K562 (cell line): ENCODE results near the gene MICOS13. TPM values are rescaled to one million over a fixed set of nuclear protein-coding genes. Genes with fewer than 3 reads are reported as not detected.

Source experiments
- ATAC-seq: fragments of 200-7000 bp; cut with Tn5 transposase; 3 replicates; pipeline ENCODE4 v1.9.1; 2020; ENCODE audit warnings: moderate library complexity
- BruUV-seq: library from RNA; stranded (reverse); fragments of 400-500 nt; replicated peaks from 2 replicates; lab custom pipeline; 2021; lab: Mats Ljungman, UMichigan
- CTCF ChIA-PET: fragments of 300-600 bp; formaldehyde crosslinking; extraction: SDS; loops from one replicate; lab custom pipeline; 2021; ENCODE audit warnings: low intra/inter-chr PET ratio; lab: Yijun Ruan, JAX
- POLR2A ChIA-PET: fragments of 300-600, 350-650 bp; sonication (Branson Sonifier 250); formaldehyde crosslinking; extraction: SDS; loops from one replicate; lab custom pipeline; 2021; ENCODE audit warnings: antibody characterized with exemption, inconsistent platforms; lab: Yijun Ruan, JAX
- DNase-seq, 4 experiments: peaks; one replicate each; pipeline versions ENCODE4 v3.0.0 to v3.0.0-alpha.2; 2011 to 2018; ENCODE audit warnings: low spot score in 3 of 4, mixed read lengths in 3 of 4; ENCODE audit errors: extremely low read depth in 1 of 4
- FAIRE-seq: peaks from 2 replicates; lab custom pipeline; 2011; peaks lifted over from hg19 to GRCh38; lab: Jason Lieb, UNC
- H2AFZ ChIP-seq: 2 replicates; pipeline ENCODE4 v1.6.0; 2011; ENCODE audit warnings: low read depth, low read length, control low read depth, inconsistent platforms
- H3K27ac ChIP-seq: fragments of 200-600 bp; 3 replicates; pipeline ENCODE4 v1.8.0; 2011; ENCODE audit warnings: low read depth, mild to moderate bottlenecking, control low read depth, inconsistent platforms, low read length, moderate library complexity, mixed read lengths; ENCODE audit errors: extremely low read depth
- H3K27me3 ChIP-seq, 2 experiments: fragments of 300-600 bp in 1 of 2; 2 replicates in 1 of 2; 3 replicates in 1 of 2; pipeline versions ENCODE4 v1.6.0 to v1.8.0; 2011; ENCODE audit warnings: inconsistent platforms in 2 of 2, low read length in 2 of 2, mild to moderate bottlenecking in 1 of 2, mixed read lengths in 1 of 2, moderate library complexity in 1 of 2; ENCODE audit not compliant: control insufficient read depth in 2 of 2, insufficient read depth in 2 of 2
- H3K36me3 ChIP-seq: fragments of 300-600 bp; 3 replicates; pipeline ENCODE4 v1.8.0; 2011; ENCODE audit warnings: mild to moderate bottlenecking, low read length, inconsistent platforms; ENCODE audit not compliant: control insufficient read depth, insufficient read depth
- H3K4me1 ChIP-seq, 2 experiments: fragments of 200-600 bp in 1 of 2; replicated peaks in 1 of 2; 2 replicates in 1 of 2; 3 replicates in 1 of 2; pipeline versions ENCODE4 v1.5.1 to v1.8.0; 2011; ENCODE audit warnings: inconsistent platforms in 2 of 2, low read length in 2 of 2, mild to moderate bottlenecking in 1 of 2, mixed read lengths in 1 of 2, moderate library complexity in 1 of 2; ENCODE audit not compliant: control insufficient read depth in 2 of 2, insufficient read depth in 2 of 2
- H3K4me2 ChIP-seq: 2 replicates; pipeline ENCODE4 v1.6.1; 2011; ENCODE audit warnings: low read length, control low read depth, inconsistent platforms, mixed read lengths; ENCODE audit not compliant: insufficient read depth
- H3K4me3 ChIP-seq: fragments of 200-600 bp; sonication (generic), shearing (Covaris generic); 2 replicates; pipeline ENCODE4 v1.5.1; 2016; ENCODE audit warnings: control low read depth, inconsistent platforms
- H3K79me2 ChIP-seq: fragments of 200-600 bp; 3 replicates; pipeline ENCODE4 v1.8.0; 2011; ENCODE audit warnings: low read length, inconsistent platforms; ENCODE audit not compliant: control insufficient read depth, insufficient read depth
- H3K9ac ChIP-seq, 2 experiments: 2 replicates each; pipeline versions ENCODE4 v1.6.0 to v1.6.1; 2011; ENCODE audit warnings: low read depth in 2 of 2, low read length in 2 of 2, control low read depth in 1 of 2, inconsistent platforms in 1 of 2, mild to moderate bottlenecking in 1 of 2, mixed read lengths in 1 of 2; ENCODE audit not compliant: insufficient read depth in 1 of 2
- H3K9me1 ChIP-seq: one replicate; pipeline ENCODE4 v1.6.0; 2011; ENCODE audit warnings: inconsistent platforms, mild to moderate bottlenecking, low read length, moderate library complexity; ENCODE audit not compliant: control insufficient read depth, insufficient read depth
- H3K9me3 ChIP-seq: replicated peaks from 2 replicates; pipeline ENCODE4 v1.5.1; 2011; ENCODE audit warnings: low read depth, low read length, inconsistent platforms; ENCODE audit not compliant: control insufficient read depth, insufficient read depth
- H4K20me1 ChIP-seq: replicated peaks from 2 replicates; pipeline ENCODE4 v1.6.1; 2011; ENCODE audit warnings: low read length, inconsistent platforms, mixed read lengths; ENCODE audit not compliant: control insufficient read depth, insufficient read depth
- EGR1 ChIP-seq: fragments of 450-650 bp; conservative IDR thresholded peaks from 2 replicates; pipeline ENCODE4 v1.6.1; 2017; ENCODE audit warnings: mild to moderate bottlenecking
- HNRNPK ChIP-seq: fragments of 200-400 bp; formaldehyde crosslinking; IDR thresholded peaks from one replicate; pipeline ENCODE4 v1.6.1; 2018; ENCODE audit warnings: mild to moderate bottlenecking, low read depth, low read length; ENCODE audit not compliant: poor library complexity, severe bottlenecking
- MBD2 ChIP-seq: sonication (generic); IDR thresholded peaks from 2 replicates; pipeline ENCODE4 v1.6.1; 2016; ENCODE audit warnings: low read depth, borderline replicate concordance
- MECOM ChIP-seq: fragments of 250-450 bp; sonication (Bioruptor Pico); IDR thresholded peaks from 2 replicates; pipeline ENCODE4 v1.8.0; 2022; ENCODE audit warnings: inconsistent platforms
- OTX1 ChIP-seq: fragments of 450-650 bp; formaldehyde crosslinking; IDR thresholded peaks from 2 replicates; pipeline ENCODE4 v1.4.0; 2022; ENCODE audit warnings: mild to moderate bottlenecking
- PCBP1 ChIP-seq: fragments of 200-400 bp; formaldehyde crosslinking; IDR thresholded peaks from 2 replicates; pipeline ENCODE4 v1.6.1; 2018; ENCODE audit warnings: mild to moderate bottlenecking, low read depth, low read length; ENCODE audit not compliant: poor library complexity, severe bottlenecking
- ZBED1 ChIP-seq: IDR thresholded peaks from 2 replicates; pipeline ENCODE4 v1.6.1; 2014
- ZNF217 ChIP-seq: sonication (generic); formaldehyde crosslinking; IDR thresholded peaks from 2 replicates; pipeline ENCODE4 v1.8.0; 2022; ENCODE audit warnings: mild to moderate bottlenecking, missing genetic modification reagents
- ZNF79 ChIP-seq: fragments of 250-450 bp; sonication (Bioruptor Pico); IDR thresholded peaks from 2 replicates; pipeline ENCODE4 v1.4.0; 2020; ENCODE audit warnings: low read depth, mild to moderate bottlenecking, moderate library complexity
- WGBS: fragments of 100-300 bp; shearing (Covaris generic); methylation state at CpG from one replicate; pipeline ENCODE4 v1.1.6; 2016; ENCODE audit warnings: low coverage, mixed read lengths; ENCODE audit not compliant: insufficient coverage; ENCODE audit errors: missing lambda C conversion rate; 5-methylcytosine and 5-hydroxymethylcytosine counted together
- in situ Hi-C: fragments of 300-500 bp; cut with MboI; formaldehyde crosslinking; loops from 4 replicates; pipeline ENCODE4 v1.15.0; 2018; ENCODE audit warnings: inconsistent platforms, mixed read lengths
- intact Hi-C: fragments of 100-400 bp; cut with micrococcal nuclease; formaldehyde crosslinking; loops from 2 replicates; pipeline ENCODE4 v1.14.2; 2022
- polyA plus RNA-seq, 8 experiments: library from polyadenylated mRNA; depleted of rRNA in 4 of 8; stranded (reverse) in 5 of 8; unstranded in 3 of 8; fragments of >200 nt; fragmentation: Nextera tagmentation in 2 of 8; fragmentation: Illumina TruSeq in 1 of 8; extraction: Ambion mirVana in 2 of 8; extraction: Trizol in 1 of 8; gene quantifications; 2 replicates each; pipeline versions ENCODE4 v1.2.1 to v1.2.3, GENCODE V29; 2011 to 2014; ENCODE audit warnings: inconsistent platforms in 1 of 8, missing spikeins in 1 of 8
- total RNA-seq, 7 experiments: library from RNA; depleted of rRNA in 6 of 7; stranded (reverse); fragments of >200 nt in 6 of 7; fragmentation: Illumina TruSeq in 2 of 7; extraction: Trizol in 2 of 7; gene quantifications; 2 replicates each; pipeline versions ENCODE4 v1.2.1 to v1.2.3, GENCODE V29; 2011 to 2021; ENCODE audit warnings: low replicate concordance in 1 of 7
- TF ChIP-seq, protein P1 (sequence below): sonication (generic); formaldehyde crosslinking; IDR thresholded peaks from 2 replicates; pipeline ENCODE4 v1.8.0; 2022; ENCODE audit warnings: mild to moderate bottlenecking, missing genetic modification reagents
- TF ChIP-seq, protein P2 (sequence below), 2 experiments: fragments of 450-650 bp in 1 of 2; IDR thresholded peaks; 2 replicates each; pipeline ENCODE4 v1.6.1; 2011 to 2017; ENCODE audit warnings: low read depth in 2 of 2, antibody characterized with exemption in 1 of 2, borderline replicate concordance in 1 of 2, low read length in 1 of 2, mild to moderate bottlenecking in 1 of 2, mixed read lengths in 1 of 2; ENCODE audit not compliant: control insufficient read depth in 1 of 2
- TF ChIP-seq, protein P3 (sequence below): IDR thresholded peaks from 3 replicates; pipeline ENCODE4 v1.6.1; 2011; ENCODE audit warnings: borderline replicate concordance, mild to moderate bottlenecking, moderate library complexity; ENCODE audit not compliant: insufficient read length; ENCODE audit errors: extremely low read depth

Gene MICOS13
- total and polyA plus RNA-seq, 9 of the 15 experiments (the other 6 are each of a cell fraction or from before 2014, with no cell fraction given): 15.5 to 220 (median 49.4) TPM

DNA sequence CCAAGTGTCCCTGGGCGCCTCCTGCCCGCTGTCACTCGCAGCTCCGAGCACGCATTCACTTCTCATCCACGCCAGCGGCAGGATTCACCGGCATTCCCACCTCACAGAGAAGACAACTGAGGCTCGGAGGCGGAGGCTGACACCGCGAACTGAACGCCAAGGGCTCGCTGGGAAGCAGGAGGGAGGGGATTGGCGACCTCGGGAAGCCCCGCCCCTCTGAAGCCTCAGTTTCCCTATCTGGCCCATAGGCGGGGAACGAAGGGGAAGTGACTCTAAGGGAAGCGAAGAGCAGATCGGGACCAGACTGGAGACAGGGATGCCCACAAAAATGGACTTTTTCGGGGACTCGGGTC lies 256 bp downstream of the MICOS13 start:
- Histone ChIP-seq H3K4me3 (peak overlapping the region; percentile 94), H3K9ac (peak overlapping the region; percentile 93 to 100), H3K27me3 (no peaks in the 10 kb centered on the region), H3K9me3 (no peaks in the 10 kb centered on the region), H3K79me2 (peaks cover 12% of the 10 kb centered on the region), H3K4me1 (peaks cover 29 to 73% of the 10 kb centered on the region in 2 experiments), H3K27ac (peak overlapping the region; percentile 86), H3K4me2 (peak overlapping the region; percentile 99), H3K36me3 (peaks cover 17% of the 10 kb centered on the region; the same call in 2 of the 3 replicates), H4K20me1 (peaks cover 6% of the 10 kb centered on the region; the same call in 1 of the 2 replicates), H2AFZ (peak overlapping the region; percentile 100), H3K9me1 (no peaks in the 10 kb centered on the region)
- in situ Hi-C loops (no loop called here), intact Hi-C loops (loop anchor here (10.0 kb wide), 1 partner anchor 55 kb away; the partner anchor contains the start of genes SAFB and SAFB2)
- no peak for DNase-seq
- no peak for FAIRE-seq
- under 1% methylated on average over 15 of the region's 23 CpGs for WGBS
- CTCF ChIA-PET: interaction anchor here (0.6 kb wide), 1 partner anchor 600 kb away, joined by 4 read pairs; no protein-coding TSS in a partner anchor
- TSS peak; percentile 85 for BruUV-seq
- ATAC-seq: peak; percentile 8
- POLR2A ChIA-PET: interaction anchor here (1.0 to 1.7 kb wide), 4 partner anchors 11 to 68 kb away, joined by 3 to 7 read pairs (median 4); partner anchors contain the start of genes SAFB and SAFB2
- TF ChIP-seq OTX1: peak; percentile 72
- TF ChIP-seq ZBED1: no peak
- no peak for TF ChIP-seq HNRNPK
- TF ChIP-seq, protein P1, sequence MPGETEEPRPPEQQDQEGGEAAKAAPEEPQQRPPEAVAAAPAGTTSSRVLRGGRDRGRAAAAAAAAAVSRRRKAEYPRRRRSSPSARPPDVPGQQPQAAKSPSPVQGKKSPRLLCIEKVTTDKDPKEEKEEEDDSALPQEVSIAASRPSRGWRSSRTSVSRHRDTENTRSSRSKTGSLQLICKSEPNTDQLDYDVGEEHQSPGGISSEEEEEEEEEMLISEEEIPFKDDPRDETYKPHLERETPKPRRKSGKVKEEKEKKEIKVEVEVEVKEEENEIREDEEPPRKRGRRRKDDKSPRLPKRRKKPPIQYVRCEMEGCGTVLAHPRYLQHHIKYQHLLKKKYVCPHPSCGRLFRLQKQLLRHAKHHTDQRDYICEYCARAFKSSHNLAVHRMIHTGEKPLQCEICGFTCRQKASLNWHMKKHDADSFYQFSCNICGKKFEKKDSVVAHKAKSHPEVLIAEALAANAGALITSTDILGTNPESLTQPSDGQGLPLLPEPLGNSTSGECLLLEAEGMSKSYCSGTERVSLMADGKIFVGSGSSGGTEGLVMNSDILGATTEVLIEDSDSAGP (CRISPR knock-in tag): no peak
- no peak for TF ChIP-seq PCBP1
- no peak for TF ChIP-seq MBD2
- TF ChIP-seq EGR1: peak; percentile 21; the same call in 1 of the 2 replicates
- TF ChIP-seq ZNF217 (CRISPR knock-in tag): no peak
- TF ChIP-seq, protein P2, sequence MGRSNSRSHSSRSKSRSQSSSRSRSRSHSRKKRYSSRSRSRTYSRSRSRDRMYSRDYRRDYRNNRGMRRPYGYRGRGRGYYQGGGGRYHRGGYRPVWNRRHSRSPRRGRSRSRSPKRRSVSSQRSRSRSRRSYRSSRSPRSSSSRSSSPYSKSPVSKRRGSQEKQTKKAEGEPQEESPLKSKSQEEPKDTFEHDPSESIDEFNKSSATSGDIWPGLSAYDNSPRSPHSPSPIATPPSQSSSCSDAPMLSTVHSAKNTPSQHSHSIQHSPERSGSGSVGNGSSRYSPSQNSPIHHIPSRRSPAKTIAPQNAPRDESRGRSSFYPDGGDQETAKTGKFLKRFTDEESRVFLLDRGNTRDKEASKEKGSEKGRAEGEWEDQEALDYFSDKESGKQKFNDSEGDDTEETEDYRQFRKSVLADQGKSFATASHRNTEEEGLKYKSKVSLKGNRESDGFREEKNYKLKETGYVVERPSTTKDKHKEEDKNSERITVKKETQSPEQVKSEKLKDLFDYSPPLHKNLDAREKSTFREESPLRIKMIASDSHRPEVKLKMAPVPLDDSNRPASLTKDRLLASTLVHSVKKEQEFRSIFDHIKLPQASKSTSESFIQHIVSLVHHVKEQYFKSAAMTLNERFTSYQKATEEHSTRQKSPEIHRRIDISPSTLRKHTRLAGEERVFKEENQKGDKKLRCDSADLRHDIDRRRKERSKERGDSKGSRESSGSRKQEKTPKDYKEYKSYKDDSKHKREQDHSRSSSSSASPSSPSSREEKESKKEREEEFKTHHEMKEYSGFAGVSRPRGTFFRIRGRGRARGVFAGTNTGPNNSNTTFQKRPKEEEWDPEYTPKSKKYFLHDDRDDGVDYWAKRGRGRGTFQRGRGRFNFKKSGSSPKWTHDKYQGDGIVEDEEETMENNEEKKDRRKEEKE (IDR thresholded peaks at IDR 0.05; ENCODE audit: borderline replicate concordance in 1 of 2, control insufficient read depth in 1 of 2, low read depth in 2 of 2, low read length in 1 of 2): no peak
- TF ChIP-seq, protein P3, sequence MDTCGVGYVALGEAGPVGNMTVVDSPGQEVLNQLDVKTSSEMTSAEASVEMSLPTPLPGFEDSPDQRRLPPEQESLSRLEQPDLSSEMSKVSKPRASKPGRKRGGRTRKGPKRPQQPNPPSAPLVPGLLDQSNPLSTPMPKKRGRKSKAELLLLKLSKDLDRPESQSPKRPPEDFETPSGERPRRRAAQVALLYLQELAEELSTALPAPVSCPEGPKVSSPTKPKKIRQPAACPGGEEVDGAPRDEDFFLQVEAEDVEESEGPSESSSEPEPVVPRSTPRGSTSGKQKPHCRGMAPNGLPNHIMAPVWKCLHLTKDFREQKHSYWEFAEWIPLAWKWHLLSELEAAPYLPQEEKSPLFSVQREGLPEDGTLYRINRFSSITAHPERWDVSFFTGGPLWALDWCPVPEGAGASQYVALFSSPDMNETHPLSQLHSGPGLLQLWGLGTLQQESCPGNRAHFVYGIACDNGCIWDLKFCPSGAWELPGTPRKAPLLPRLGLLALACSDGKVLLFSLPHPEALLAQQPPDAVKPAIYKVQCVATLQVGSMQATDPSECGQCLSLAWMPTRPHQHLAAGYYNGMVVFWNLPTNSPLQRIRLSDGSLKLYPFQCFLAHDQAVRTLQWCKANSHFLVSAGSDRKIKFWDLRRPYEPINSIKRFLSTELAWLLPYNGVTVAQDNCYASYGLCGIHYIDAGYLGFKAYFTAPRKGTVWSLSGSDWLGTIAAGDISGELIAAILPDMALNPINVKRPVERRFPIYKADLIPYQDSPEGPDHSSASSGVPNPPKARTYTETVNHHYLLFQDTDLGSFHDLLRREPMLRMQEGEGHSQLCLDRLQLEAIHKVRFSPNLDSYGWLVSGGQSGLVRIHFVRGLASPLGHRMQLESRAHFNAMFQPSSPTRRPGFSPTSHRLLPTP: no peak
- TF ChIP-seq ZNF79 (CRISPR knock-in tag): no peak
- no peak for TF ChIP-seq MECOM (CRISPR knock-in tag)
